DOHH2 (cell line): ENCODE results near the gene R3HDM2.

ENCODE experiments used
- H3F3A ChIP-seq: fragments of 200-600 bp; sonication (generic), shearing (Covaris generic); 2 replicates; pipeline ENCODE4 v1.6.0; 2016; ENCODE audit warnings: antibody characterized with exemption, mild to moderate bottlenecking; ENCODE audit not compliant: control insufficient read depth, insufficient read depth
- H3K27ac ChIP-seq: fragments of 200-600 bp; sonication (generic); 2 replicates; pipeline ENCODE4 v1.5.1; 2014; ENCODE audit warnings: low read depth, mild to moderate bottlenecking, low read length, moderate library complexity
- H3K27me3 ChIP-seq: fragments of 200-600 bp; sonication (generic); 2 replicates; pipeline ENCODE4 v1.6.1; 2014; ENCODE audit warnings: mild to moderate bottlenecking, low read length, mixed read lengths; ENCODE audit not compliant: control insufficient read depth
- H3K36me3 ChIP-seq: fragments of 200-600 bp; sonication (generic); 2 replicates; pipeline ENCODE4 v1.6.1; 2014; ENCODE audit warnings: mild to moderate bottlenecking, low read length, moderate library complexity, mixed read lengths; ENCODE audit not compliant: control insufficient read depth
- H3K4me1 ChIP-seq: fragments of 200-600 bp; sonication (generic); 2 replicates; pipeline ENCODE4 v1.6.1; 2014; ENCODE audit warnings: mild to moderate bottlenecking, low read length, mixed read lengths; ENCODE audit not compliant: control insufficient read depth
- H3K4me2 ChIP-seq: fragments of 200-600 bp; sonication (generic); 2 replicates; pipeline ENCODE4 v1.6.0; 2014; ENCODE audit warnings: mild to moderate bottlenecking, low read length, moderate library complexity
- H3K4me3 ChIP-seq: fragments of 200-600 bp; sonication (generic); 2 replicates; pipeline ENCODE4 v1.5.1; 2014; ENCODE audit warnings: mild to moderate bottlenecking, low read length, mixed read lengths
- H3K79me2 ChIP-seq: fragments of 200-600 bp; sonication (generic); 2 replicates; pipeline ENCODE4 v1.6.1; 2014; ENCODE audit warnings: mild to moderate bottlenecking, low read length, mixed read lengths; ENCODE audit not compliant: control insufficient read depth
- H3K9me2 ChIP-seq: fragments of 200-600 bp; sonication (generic); replicated peaks from 2 replicates; pipeline ENCODE4 v1.6.1; 2014; ENCODE audit warnings: mild to moderate bottlenecking, low read length, mixed read lengths; ENCODE audit not compliant: control insufficient read depth
- H3K9me3 ChIP-seq: fragments of 200-600 bp; sonication (generic); 2 replicates; pipeline ENCODE4 v1.6.1; 2014; ENCODE audit warnings: antibody characterized with exemption, low read length, mixed read lengths; ENCODE audit not compliant: control insufficient read depth, insufficient read depth
- H4K20me1 ChIP-seq: fragments of 200-600 bp; sonication (generic); 2 replicates; pipeline ENCODE4 v1.6.0; 2014; ENCODE audit warnings: low read depth, mild to moderate bottlenecking, antibody characterized with exemption, low read length, moderate library complexity; ENCODE audit not compliant: control insufficient read depth, insufficient read depth
- EZH2phosphoT487 ChIP-seq: fragments of 200-600 bp; sonication (generic); IDR thresholded peaks from 2 replicates; pipeline ENCODE4 v1.6.1; 2017; ENCODE audit warnings: borderline replicate concordance, mild to moderate bottlenecking, antibody characterized with exemption, low read length, moderate library complexity, mixed read lengths
- TF ChIP-seq, protein P1 (sequence below): fragments of 200-600 bp; sonication (generic); IDR thresholded peaks from one replicate; pipeline ENCODE4 v1.5.1; 2014; ENCODE audit warnings: antibody characterized with exemption, mild to moderate bottlenecking, low read depth, low read length; ENCODE audit not compliant: poor library complexity, severe bottlenecking

R3HDM2 gene

DNA sequence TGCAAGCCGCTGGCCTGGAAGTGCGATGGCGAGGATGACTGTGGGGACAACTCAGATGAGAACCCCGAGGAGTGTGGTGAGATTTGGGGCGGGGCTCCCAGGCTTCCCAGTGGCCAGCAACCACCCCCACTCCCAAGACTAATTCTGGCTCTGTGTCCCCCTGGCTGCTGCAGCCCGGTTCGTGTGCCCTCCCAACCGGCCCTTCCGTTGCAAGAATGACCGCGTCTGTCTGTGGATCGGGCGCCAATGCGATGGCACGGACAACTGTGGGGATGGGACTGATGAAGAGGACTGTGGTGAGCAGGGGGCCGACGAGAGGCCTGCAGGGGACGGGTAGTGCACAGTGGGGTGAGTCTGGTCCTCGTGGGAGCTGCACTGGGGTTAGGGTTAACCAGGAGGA lies 226.4 kb downstream of the R3HDM2 start:
- H4K20me1 ChIP-seq = no peaks in the 10 kb centered on the region
- no peaks in the 10 kb centered on the region for H3K79me2 ChIP-seq
- H3K27me3 ChIP-seq = no peaks in the 10 kb centered on the region
- no peak overlapping the region for H3K4me3 ChIP-seq
- H3K9me2 ChIP-seq = no peaks in the 10 kb centered on the region
- no peak overlapping the region for H3K4me2 ChIP-seq
- no peaks in the 10 kb centered on the region for H3K36me3 ChIP-seq
- no peak overlapping the region for H3K27ac ChIP-seq
- no peaks in the 10 kb centered on the region for H3K4me1 ChIP-seq
- no peak for TF ChIP-seq EZH2phosphoT487
- TF ChIP-seq, protein P1, sequence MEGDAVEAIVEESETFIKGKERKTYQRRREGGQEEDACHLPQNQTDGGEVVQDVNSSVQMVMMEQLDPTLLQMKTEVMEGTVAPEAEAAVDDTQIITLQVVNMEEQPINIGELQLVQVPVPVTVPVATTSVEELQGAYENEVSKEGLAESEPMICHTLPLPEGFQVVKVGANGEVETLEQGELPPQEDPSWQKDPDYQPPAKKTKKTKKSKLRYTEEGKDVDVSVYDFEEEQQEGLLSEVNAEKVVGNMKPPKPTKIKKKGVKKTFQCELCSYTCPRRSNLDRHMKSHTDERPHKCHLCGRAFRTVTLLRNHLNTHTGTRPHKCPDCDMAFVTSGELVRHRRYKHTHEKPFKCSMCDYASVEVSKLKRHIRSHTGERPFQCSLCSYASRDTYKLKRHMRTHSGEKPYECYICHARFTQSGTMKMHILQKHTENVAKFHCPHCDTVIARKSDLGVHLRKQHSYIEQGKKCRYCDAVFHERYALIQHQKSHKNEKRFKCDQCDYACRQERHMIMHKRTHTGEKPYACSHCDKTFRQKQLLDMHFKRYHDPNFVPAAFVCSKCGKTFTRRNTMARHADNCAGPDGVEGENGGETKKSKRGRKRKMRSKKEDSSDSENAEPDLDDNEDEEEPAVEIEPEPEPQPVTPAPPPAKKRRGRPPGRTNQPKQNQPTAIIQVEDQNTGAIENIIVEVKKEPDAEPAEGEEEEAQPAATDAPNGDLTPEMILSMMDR = no peak
- no peaks in the 10 kb centered on the region for H3F3A ChIP-seq
- H3K9me3 ChIP-seq = no peaks in the 10 kb centered on the region

DNA sequence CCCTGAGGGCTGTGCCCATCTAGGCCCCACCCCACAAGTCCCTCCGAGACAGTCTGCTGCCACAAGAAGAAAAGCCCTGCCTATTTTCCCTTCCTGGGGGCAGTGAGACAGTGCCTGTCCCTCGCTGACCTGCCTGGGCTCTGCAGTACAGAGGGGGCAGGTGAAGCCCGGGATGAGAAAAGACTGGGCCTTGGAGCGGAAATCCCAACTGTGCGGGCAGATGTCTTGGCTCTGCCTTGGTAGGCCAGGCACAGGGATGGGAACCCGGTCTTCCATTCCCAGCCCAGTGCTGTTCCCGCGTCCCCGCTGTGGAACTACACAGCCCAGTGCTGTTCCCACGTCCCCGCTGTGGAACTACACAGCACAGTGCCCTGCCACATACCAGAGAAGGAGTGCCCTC lies 227.1 kb downstream of the R3HDM2 start:
- Histone ChIP-seq H3K27ac (no peak overlapping the region), H3K79me2 (no peaks in the 10 kb centered on the region), H3K9me3 (no peaks in the 10 kb centered on the region), H3F3A (no peaks in the 10 kb centered on the region), H3K36me3 (no peaks in the 10 kb centered on the region), H3K9me2 (no peaks in the 10 kb centered on the region), H3K4me3 (no peak overlapping the region), H3K27me3 (no peaks in the 10 kb centered on the region), H3K4me1 (no peaks in the 10 kb centered on the region), H3K4me2 (no peak overlapping the region), H4K20me1 (no peaks in the 10 kb centered on the region)
- TF ChIP-seq, protein P1 = no peak
- TF ChIP-seq EZH2phosphoT487 = no peak
